Vagina (tissue), 2 donors: ENCODE measurements around the gene SPTLC1.
"Not testable (repeated sequence)": the region's sequence is repeated elsewhere in the genome, so short reads cannot be mapped to it uniquely, and the experiment has no call there.

Experiments used
- CTCF ChIP-seq, 3 experiments: fragments of 450-650 bp in 2 of 3; fragments of 200-600 bp in 1 of 3; sonication (generic) in 1 of 3; IDR thresholded peaks; one replicate each; pipeline ENCODE4 v1.5.1; 2017 to 2019; ENCODE audit warnings: antibody characterized with exemption in 3 of 3, mild to moderate bottlenecking in 2 of 3, moderate library complexity in 2 of 3
- POLR2A ChIP-seq, 2 donors: fragments of 450-650 bp; IDR thresholded peaks; one replicate each; pipeline ENCODE4 v1.6.1; 2017; ENCODE audit warnings: antibody characterized with exemption in 2 of 2, mild to moderate bottlenecking in 2 of 2, moderate library complexity in 2 of 2
- POLR2AphosphoS5 ChIP-seq, 2 donors: sonication (generic); formaldehyde crosslinking; IDR thresholded peaks; one replicate each; pipeline ENCODE4 v1.9.0; 2017; ENCODE audit warnings: antibody characterized with exemption in 2 of 2, mild to moderate bottlenecking in 2 of 2, low read depth in 1 of 2; ENCODE audit not compliant: insufficient read depth in 1 of 2

- not testable (repeated sequence) for TF ChIP-seq CTCF (IDR thresholded peaks at IDR 0.05); POLR2AphosphoS5 (IDR thresholded peaks at IDR 0.05; ENCODE audit: insufficient read depth in 1 of 2, low read depth in 1 of 2); POLR2A (IDR thresholded peaks at IDR 0.05)
Measured at GRCh38 chr9:92105446-92106225, 9.6 kb downstream of the SPTLC1 start.
